Gastroesophageal sphincter (tissue), 3 donors: ENCODE data around the gene ADAMTS17.

Experiments
- CTCF ChIP-seq, 4 experiments: fragments of 200-600 bp in 2 of 4; fragments of 450-650 bp in 2 of 4; sonication (generic) in 1 of 4; IDR thresholded peaks; one replicate each; pipeline ENCODE4 v1.5.1; 2017 to 2019; ENCODE audit warnings: antibody characterized with exemption in 4 of 4, mild to moderate bottlenecking in 2 of 4, moderate library complexity in 2 of 4
- EP300 ChIP-seq: sonication (generic); formaldehyde crosslinking; IDR thresholded peaks from one replicate; pipeline ENCODE4 v1.6.1; 2017; ENCODE audit warnings: antibody characterized with exemption, mild to moderate bottlenecking
- POLR2AphosphoS5 ChIP-seq: sonication (generic); formaldehyde crosslinking; IDR thresholded peaks from one replicate; pipeline ENCODE4 v1.6.1; 2017; ENCODE audit warnings: antibody characterized with exemption

GRCh38 chr15:99977929-99978328 is 363.8 kb downstream of the ADAMTS17 start:
- TF ChIP-seq CTCF (IDR thresholded peaks at IDR 0.05) (no peak), POLR2AphosphoS5 (no peak), EP300 (no peak)
